ENCODE data around the gene PEPD.

GRCh38 chr19:33497131-33497777 is 24.3 kb downstream of the PEPD start:
- no peak for TF ChIP-seq POLR2A (IDR thresholded peaks at IDR 0.05; ENCODE audit: low read length)
- TF ChIP-seq GATA1 (IDR thresholded peaks at IDR 0.05; ENCODE audit: low read depth, low read length), result no peak

All from erythroblast (primary cell).